Measurements from ENCODE around the gene KLHL5. TPM values are rescaled to one million over a fixed set of nuclear protein-coding genes. Genes with fewer than 3 reads are reported as not detected.
"Not testable (repeated sequence)": the region's sequence is repeated elsewhere in the genome, so short reads cannot be mapped to it uniquely, and the experiment has no call there.

The KLHL5 gene
- total RNA-seq (2014; rRNA removed; shearing (Covaris generic)): 43.0 and 50.3 TPM in 2 replicates

DNA sequence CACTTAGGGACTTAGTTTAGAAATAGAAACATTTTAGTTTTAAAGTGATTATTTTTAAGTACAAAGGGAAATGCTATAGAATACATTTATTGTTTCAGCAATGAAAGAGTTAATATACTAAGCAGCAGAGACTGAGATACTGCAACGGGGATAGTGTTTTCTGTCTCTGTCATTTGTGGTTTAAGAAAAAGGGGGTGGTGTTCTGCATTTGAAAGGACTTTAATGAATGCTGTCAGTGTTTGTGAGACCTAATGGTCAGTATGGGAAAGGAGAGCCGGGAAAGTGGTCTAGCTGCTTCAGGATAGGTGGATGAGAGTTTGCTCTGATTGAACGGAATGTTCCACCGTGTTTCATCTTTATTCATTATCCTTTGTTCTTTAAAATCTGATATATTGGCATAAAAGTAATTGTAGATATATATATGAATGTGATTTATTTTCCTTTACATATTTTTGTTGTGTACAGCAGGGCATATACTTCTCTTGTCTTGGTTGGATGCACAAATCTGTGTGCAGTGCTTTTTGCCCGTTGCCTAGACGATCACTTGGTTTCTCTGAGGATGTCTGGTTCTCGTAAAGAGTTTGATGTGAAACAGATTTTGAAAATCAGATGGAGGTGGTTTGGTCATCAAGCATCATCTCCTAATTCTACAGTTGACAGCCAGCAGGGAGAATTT is at the start of gene KLHL5:
Gene KLHL5, plus strand, starts transcription at position 139 of the 676 bp plus-strand sequence. Its CDS starts 421 bp downstream, at position 560.
- Histone ChIP-seq H3K4me1 (peaks cover 4% of the 10 kb centered on the region; the same call in 1 of the 2 replicates), H3K36me3 (no peaks in the 10 kb centered on the region), H3K4me3 (no peak within 1 kb of the TSS), H3K27me3 (no peaks in the 10 kb centered on the region), H3K9me3 (replicated peaks) (no peaks in the 10 kb centered on the region), H3K27ac (no peak within 1 kb of the TSS)
- peak in 1 of 2 experiments; percentile 30 for DNase-seq

DNA sequence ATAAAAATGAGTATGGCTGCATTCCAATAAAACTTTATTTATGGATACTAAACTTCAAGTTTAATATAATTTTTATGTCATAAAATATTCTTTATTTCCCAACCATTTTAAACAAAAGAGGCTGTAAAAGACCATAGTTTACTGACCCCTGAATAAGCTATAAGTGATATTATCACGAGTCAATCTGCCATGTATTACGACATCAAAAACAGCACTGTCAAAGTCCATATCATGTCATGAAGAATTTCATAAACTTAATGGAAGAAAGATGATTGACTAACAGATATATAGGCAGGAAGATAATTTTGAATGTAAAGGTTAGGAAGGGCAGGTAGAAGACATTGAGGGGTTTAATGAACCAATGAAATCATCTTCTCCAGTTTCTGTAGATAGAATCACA is 48.0 kb upstream of the KLHL5 start:
- H3K27me3 ChIP-seq: no peaks in the 10 kb centered on the region
- H3K4me1 ChIP-seq: no peaks in the 10 kb centered on the region
- DNase-seq: no peak
- H3K9me3 ChIP-seq (replicated peaks): no peaks in the 10 kb centered on the region
- H3K4me3 ChIP-seq: no peak overlapping the region
- H3K27ac ChIP-seq: no peak overlapping the region
- H3K36me3 ChIP-seq: no peaks in the 10 kb centered on the region

GRCh38 chr4:39020130-39020529 is 41.9 kb upstream of the KLHL5 start:
- no peaks in the 10 kb centered on the region for H3K36me3 ChIP-seq
- no peak for DNase-seq
- no peaks in the 10 kb centered on the region for H3K9me3 ChIP-seq (replicated peaks)

DNA sequence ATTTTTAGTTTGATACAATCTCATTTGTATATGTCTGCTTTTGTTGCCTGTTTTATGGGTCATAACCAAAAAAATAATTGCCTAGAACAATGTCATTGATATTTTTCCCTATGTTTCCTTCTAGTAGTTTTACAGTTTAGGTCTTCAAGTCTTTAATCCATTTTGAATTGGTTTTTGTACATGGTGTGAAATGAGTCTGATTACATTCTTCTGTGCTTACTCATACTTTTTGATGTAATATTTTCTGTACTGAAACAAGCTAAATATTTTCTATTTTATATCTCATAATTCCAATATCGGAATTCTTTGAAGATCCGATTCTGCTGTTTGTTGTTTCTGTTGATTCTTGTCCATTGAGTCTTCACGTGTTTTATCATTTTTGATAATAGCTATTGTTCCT is 40.4 kb upstream of the KLHL5 start:
- H3K9me3 ChIP-seq (replicated peaks): no peaks in the 10 kb centered on the region

More at GRCh38 chr4:39020130-39020529, 41.9 kb upstream of the KLHL5 start:
- H3K27ac ChIP-seq: no peak overlapping the region
- H3K4me3 ChIP-seq: no peak overlapping the region
- H3K4me1 ChIP-seq: no peaks in the 10 kb centered on the region
- no peaks in the 10 kb centered on the region for H3K27me3 ChIP-seq

GRCh38 chr4:39022241-39022640 is 39.8 kb upstream of the KLHL5 start:
- no peaks in the 10 kb centered on the region for H3K9me3 ChIP-seq (replicated peaks)
- no peaks in the 10 kb centered on the region for H3K27me3 ChIP-seq
- H3K36me3 ChIP-seq: no peaks in the 10 kb centered on the region
- H3K27ac ChIP-seq: no peak overlapping the region
- no peak for DNase-seq
- H3K4me3 ChIP-seq: no peak overlapping the region
- H3K4me1 ChIP-seq: no peaks in the 10 kb centered on the region

More for the DNA sequence above, 40.4 kb upstream of the KLHL5 start:
- H3K27ac ChIP-seq: no peak overlapping the region
- H3K36me3 ChIP-seq: no peaks in the 10 kb centered on the region
- DNase-seq: no peak
- no peaks in the 10 kb centered on the region for H3K4me1 ChIP-seq
- no peak overlapping the region for H3K4me3 ChIP-seq
- no peaks in the 10 kb centered on the region for H3K27me3 ChIP-seq

DNA sequence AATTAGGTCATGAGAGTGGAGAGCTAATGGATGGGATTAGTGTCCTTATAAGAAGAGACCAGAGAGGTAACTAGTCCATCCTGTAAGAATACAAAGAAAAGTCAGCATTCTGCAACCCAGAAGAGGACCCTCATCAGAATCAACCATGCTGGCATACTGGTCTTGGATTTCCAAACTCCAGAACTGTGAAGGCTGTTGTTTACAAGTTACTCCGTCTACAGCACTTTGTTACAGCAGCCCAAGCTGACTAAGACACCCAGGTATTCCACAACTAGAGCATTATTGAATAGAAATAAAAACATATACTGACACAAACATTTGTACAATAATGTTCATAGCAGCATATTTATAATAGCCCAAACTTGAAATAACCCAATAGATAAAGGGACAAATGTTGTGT is 39.0 kb upstream of the KLHL5 start:
- no peaks in the 10 kb centered on the region for H3K4me1 ChIP-seq
- H3K27ac ChIP-seq: no peak overlapping the region
- no peaks in the 10 kb centered on the region for H3K9me3 ChIP-seq (replicated peaks)
- H3K4me3 ChIP-seq: no peak overlapping the region
- no peaks in the 10 kb centered on the region for H3K27me3 ChIP-seq
- H3K36me3 ChIP-seq: no peaks in the 10 kb centered on the region
- no peak for DNase-seq

GRCh38 chr4:39024311-39024865 is 37.6 kb upstream of the KLHL5 start:
- Histone ChIP-seq H3K4me1 (no peaks in the 10 kb centered on the region), H3K4me3 (no peak overlapping the region), H3K27ac (no peak overlapping the region), H3K36me3 (no peaks in the 10 kb centered on the region), H3K9me3 (replicated peaks) (no peaks in the 10 kb centered on the region), H3K27me3 (no peaks in the 10 kb centered on the region)
- DNase-seq: no peak

DNA sequence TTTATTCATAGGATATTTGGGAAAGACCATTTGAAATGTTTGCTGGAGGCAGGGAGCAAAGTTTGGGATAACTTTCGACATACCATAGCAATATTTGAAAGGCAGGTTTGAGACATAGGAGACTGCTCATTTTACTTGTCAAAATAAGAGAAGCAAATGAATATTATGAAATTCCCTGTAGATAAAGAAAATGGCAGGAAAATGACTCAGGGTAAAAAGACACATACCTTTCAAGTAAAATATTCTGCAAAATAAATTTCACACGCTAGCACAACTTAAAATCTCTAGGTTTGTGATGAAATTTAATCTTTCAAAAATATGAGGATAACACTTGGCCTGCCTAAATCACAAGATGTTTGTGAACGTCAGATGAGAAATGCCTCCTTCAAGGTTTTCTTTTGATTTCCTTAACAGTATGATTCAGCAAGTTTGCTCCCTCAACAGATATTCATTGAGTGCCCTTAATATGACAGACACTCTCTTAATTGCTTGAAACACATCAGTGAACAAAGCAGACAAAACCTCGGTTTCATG is 36.4 kb upstream of the KLHL5 start:
- Histone ChIP-seq H3K9me3 (replicated peaks) (no peaks in the 10 kb centered on the region), H3K27ac (no peak overlapping the region)
- DNase-seq: no peak

GRCh38 chr4:39026096-39026495 is 35.9 kb upstream of the KLHL5 start:
- no peak overlapping the region for H3K4me3 ChIP-seq
- no peak for DNase-seq
- no peaks in the 10 kb centered on the region for H3K9me3 ChIP-seq (replicated peaks)
- no peaks in the 10 kb centered on the region for H3K27me3 ChIP-seq
- no peak overlapping the region for H3K27ac ChIP-seq
- H3K36me3 ChIP-seq: no peaks in the 10 kb centered on the region
- no peaks in the 10 kb centered on the region for H3K4me1 ChIP-seq

More for the DNA sequence above, 36.4 kb upstream of the KLHL5 start:
- Histone ChIP-seq H3K36me3 (no peaks in the 10 kb centered on the region), H3K27me3 (no peaks in the 10 kb centered on the region), H3K4me3 (no peak overlapping the region), H3K4me1 (no peaks in the 10 kb centered on the region)

GRCh38 chr4:39029752-39030694 is 32.0 kb upstream of the KLHL5 start:
- no peak overlapping the region for H3K27ac ChIP-seq
- no peak overlapping the region for H3K4me3 ChIP-seq
- no peaks in the 10 kb centered on the region for H3K9me3 ChIP-seq (replicated peaks)
- H3K4me1 ChIP-seq: no peaks in the 10 kb centered on the region
- no peak for DNase-seq
- H3K36me3 ChIP-seq: no peaks in the 10 kb centered on the region
- no peaks in the 10 kb centered on the region for H3K27me3 ChIP-seq

DNA sequence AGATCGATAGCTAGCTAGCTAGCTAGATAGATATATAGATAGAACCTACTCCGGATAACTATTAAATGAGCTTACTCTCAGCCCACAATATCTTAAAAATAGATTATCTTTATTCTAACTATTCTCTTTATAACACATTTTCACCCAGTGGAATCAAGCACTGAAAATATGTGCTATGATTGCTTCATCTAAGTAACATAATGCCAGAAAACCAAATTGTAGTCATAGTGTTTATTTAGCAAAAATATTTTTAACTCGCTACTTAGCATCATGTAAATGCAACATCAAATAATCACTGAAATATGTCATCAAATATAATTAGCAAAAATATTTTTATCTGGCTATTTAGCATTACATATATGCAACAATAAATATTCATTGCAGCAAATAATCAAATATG is 31.3 kb upstream of the KLHL5 start:
- DNase-seq: no peak
- Histone ChIP-seq H3K4me1 (no peaks in the 10 kb centered on the region), H3K27me3 (no peaks in the 10 kb centered on the region), H3K27ac (no peak overlapping the region), H3K4me3 (no peak overlapping the region), H3K36me3 (no peaks in the 10 kb centered on the region), H3K9me3 (replicated peaks) (no peaks in the 10 kb centered on the region)

- H3K27ac ChIP-seq; H3K4me3 ChIP-seq; H3K9me3 ChIP-seq (replicated peaks); H3K27me3 ChIP-seq; DNase-seq; H3K36me3 ChIP-seq; H3K4me1 ChIP-seq: not testable (repeated sequence)
Observed at GRCh38 chr4:39031590-39032020, 30.4 kb upstream of the KLHL5 start.

DNA sequence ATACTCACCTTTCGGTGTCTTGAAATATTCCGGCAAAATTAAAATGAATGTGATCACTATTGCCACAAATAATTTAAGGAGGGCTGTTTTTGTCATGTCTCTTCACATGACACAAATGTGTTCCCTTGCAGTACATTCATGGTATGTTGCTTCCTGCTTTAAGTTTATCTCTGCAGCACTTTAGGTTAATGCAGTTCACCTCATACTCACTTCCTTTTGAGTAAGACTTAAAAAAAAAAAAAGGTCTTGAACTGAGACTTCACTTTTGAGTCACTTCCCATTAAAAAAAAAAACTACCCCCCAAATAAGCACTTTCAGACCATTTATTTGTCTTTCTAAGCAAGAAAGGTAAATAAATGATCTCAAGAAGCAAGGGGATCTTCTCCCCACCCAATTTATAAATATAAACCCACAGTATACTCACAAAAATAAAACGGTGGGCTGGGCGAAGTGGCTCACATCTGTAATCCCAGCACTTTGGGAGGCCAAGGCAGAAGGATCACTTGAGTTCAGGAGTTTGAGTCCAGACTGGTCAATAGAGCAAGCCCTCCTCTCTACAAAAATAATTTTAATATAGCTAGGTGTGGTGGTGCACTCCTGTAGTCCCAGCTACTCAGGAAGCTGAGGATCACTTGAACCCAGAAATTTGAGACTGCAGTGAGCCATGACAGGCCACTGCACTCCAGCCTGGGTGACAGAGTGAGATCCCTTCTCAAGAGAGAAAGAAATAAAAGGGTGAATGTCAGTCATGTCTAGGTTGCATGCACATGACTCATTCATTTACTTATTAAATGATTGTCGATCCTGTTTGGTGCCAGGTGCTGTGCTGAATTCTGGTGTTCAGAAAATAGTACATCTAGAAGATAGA is 29.6 kb upstream of the KLHL5 start, which contains the start of gene TMEM156:
Gene TMEM156, minus strand, starts transcription at position 192 of the 868 bp plus-strand sequence. Its CDS starts 96 bp downstream, at position 96.
- H3K4me3 ChIP-seq: no peak within 1 kb of the TSS
- no peak for DNase-seq
- no peaks in the 10 kb centered on the region for H3K4me1 ChIP-seq
- no peaks in the 10 kb centered on the region for H3K9me3 ChIP-seq (replicated peaks)
- no peaks in the 10 kb centered on the region for H3K27me3 ChIP-seq
- no peak within 1 kb of the TSS for H3K27ac ChIP-seq
- H3K36me3 ChIP-seq: no peaks in the 10 kb centered on the region

DNA sequence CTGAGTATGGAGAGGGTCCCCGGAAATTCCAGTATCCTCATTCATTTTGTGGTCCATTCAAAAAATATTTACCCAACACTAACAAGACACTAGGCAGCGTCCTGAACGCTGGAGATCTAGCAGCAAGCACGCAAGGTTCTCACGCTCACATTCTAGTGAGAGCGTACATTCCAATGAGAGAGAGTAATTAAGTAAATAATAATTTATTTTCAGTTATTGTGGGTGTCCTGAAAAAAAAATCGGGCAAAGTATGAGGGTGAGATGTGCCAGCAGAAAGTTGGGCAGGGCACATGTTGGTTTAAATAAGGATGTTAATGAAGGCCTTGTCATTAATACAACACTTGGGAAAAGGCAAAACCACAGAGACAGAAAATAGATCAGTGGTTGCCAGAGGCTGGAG is 25.9 kb upstream of the KLHL5 start:
- peaks cover 6% of the 10 kb centered on the region; the same call in 1 of the 2 replicates for H3K4me1 ChIP-seq
- no peaks in the 10 kb centered on the region for H3K27me3 ChIP-seq
- no peak overlapping the region for H3K27ac ChIP-seq
- H3K4me3 ChIP-seq: no peak overlapping the region
- no peaks in the 10 kb centered on the region for H3K36me3 ChIP-seq
- H3K9me3 ChIP-seq (replicated peaks): no peaks in the 10 kb centered on the region
- DNase-seq: no peak

All from SJCRH30 (cell line).